Inferior parietal cortex (tissue), 1 donor: ENCODE measurements around the gene NR2C2AP.

Experiments
- DNase-seq: peaks from one replicate; pipeline ENCODE4 v3.0.0-alpha.2; 2016; ENCODE audit errors: extremely low spot score

The NR2C2AP gene

GRCh38 chr19:19152668-19153384 lies 50.4 kb downstream of the NR2C2AP start:
- DNase-seq = no peak

DNA sequence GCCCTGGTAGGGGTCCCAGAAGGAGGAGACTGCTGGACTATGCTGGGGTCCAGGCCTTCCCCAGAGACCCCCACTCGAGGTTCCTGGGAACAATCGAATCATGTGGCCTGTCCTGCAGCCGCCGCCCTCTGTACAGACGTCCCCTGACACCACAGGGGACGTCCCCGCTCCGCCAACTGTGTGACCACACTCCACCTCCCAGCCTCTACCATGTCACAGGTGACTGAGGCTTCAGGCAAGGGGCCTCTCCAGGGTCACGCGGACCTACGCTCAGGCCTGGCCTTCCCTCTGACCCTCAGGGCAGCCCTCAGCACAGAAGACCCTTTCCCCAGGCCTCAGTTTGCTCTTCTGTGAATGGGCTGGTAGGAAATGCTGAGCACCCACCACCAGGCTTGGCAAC lies 51.8 kb downstream of the NR2C2AP start:
- DNase-seq = no peak
